GM21360 (cell line): ENCODE data around the gene VEGFB.

Experiments
- ATAC-seq: cut with Tn5 transposase; IDR thresholded peaks from one replicate; pipeline ENCODE4 v1.9.1; 2021; ENCODE audit warnings: mild to moderate bottlenecking, moderate library complexity; ENCODE audit not compliant: unreplicated experiment

Gene VEGFB

DNA sequence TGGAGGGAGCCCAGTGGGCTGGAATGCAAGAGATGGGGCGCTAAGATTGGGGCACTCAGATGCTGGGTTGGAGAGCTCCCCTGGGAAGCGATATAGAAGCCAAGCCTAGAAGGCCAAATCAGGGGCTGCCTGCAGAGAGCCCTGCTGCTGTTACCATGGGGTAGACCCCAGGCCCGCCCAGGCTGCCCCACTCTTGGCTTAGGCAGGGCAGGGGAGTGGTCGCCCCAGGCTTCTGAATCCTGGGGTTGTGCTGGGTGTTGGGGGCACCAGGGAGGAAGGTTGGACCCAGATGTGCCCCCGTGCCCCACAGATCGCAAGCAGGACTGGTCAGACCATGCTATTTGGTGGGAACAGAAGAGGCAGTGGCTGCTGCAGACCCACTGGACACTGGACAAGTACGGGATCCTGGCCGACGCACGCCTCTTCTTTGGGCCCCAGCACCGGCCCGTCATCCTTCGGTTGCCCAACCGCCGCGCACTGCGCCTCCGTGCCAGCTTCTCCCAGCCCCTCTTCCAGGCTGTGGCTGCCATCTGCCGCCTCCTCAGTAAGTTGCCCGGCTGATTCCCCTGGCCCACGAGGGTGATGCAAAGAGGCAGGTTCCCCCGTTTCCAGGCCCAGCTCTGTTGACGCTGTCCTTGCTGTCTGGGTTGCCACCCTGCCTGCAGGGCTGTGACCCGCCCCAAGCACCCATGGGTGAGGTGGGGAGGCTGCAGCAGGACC, 23.9 kb upstream of the VEGFB start:
- no peak for ATAC-seq

DNA sequence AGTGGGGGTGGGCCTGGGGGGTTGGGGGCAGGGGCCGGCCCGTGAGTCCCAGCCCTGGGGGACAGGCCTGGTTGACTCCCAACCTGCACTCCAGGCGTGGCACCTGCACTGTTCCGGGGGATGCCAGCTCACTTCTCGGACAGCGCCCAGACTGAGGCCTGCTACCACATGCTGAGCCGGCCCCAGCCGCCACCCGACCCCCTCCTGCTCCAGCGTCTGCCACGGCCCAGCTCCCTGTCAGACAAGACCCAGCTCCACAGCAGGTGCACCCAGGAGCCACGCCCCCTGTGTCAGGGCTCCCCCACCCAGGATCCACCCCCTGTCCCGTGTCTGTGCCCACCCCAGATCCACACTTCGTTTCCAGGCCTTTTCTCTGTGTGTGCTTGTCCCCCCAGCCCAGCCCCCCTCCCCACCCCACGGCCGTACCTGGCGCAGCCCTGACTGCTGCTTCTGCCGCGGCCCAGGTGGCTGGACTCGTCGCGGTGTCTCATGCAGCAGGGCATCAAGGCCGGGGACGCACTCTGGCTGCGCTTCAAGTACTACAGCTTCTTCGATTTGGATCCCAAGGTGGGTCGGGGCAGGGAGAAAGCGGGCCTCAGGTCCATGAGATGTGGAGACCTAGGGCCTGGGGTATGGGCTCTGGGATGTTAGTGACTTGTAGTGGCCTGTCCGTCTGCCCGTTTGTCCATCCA, 23.1 kb upstream of the VEGFB start:
- ATAC-seq, result no peak

DNA sequence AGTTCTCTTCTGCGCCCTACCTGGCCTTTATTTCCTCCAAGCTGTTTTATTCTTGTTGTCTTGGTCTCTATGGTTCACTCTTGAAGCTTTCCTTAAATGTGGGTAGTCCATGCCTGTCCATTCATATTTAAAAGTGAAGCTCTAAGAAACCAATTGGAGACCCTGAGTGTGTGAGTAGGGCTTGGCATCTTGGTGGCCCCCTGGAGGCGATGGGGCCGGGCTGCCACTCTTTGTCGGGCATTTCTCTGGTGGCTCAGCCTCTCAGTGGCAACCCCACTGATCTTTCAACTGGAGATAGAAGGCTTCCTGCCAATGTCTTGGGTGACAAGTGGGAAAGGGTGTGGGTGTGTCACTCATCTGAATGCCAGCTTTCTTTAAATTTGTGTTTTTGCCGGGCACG, 17.5 kb upstream of the VEGFB start:
- no peak for ATAC-seq

DNA sequence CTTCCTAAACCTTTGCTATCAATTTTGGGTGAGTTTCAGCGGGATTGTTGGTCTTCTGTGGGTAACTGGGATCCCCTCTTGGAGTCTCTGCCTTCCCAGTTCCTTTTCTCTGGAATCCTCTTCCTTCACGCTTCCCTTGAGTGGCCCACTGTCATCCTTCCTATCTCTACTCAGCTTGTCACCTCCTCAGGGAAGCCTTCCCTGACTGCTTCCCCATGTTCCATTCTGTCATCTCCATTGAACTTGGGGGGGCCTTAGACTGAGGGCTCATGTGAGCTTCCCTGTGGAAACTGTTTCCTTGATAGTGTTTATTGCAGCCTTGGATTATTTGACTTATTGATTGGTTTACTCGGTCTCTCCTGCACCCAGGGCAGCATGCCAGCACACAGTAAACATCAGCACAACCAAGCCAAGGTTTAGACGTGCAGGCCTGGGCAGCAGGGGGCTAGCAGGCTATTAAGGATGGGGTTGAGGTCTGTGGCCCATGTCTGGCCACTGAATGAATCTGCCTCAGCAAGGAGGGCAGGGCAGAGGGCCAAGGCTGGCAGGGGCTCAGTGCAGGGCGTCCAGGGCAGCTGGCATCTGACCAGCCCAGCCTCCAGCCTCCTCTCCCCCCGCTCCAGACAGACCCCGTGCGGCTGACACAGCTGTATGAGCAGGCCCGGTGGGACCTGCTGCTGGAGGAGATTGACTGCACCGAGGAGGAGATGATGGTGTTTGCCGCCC, 15.6 kb upstream of the VEGFB start:
- no peak for ATAC-seq

DNA sequence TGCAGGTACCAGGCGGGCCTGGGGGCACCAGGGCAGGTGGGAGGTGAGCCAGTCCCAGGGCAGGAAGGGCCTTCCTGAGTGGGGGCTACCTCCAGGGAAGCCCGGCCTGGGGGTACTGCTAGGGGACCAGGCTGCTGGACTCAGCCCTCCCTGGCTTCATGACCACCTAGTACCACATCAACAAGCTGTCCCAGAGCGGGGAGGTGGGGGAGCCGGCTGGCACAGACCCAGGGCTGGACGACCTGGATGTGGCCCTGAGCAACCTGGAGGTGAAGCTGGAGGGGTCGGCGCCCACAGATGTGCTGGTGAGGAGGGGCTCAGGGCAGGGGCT, 15.1 kb upstream of the VEGFB start:
- no peak for ATAC-seq

DNA sequence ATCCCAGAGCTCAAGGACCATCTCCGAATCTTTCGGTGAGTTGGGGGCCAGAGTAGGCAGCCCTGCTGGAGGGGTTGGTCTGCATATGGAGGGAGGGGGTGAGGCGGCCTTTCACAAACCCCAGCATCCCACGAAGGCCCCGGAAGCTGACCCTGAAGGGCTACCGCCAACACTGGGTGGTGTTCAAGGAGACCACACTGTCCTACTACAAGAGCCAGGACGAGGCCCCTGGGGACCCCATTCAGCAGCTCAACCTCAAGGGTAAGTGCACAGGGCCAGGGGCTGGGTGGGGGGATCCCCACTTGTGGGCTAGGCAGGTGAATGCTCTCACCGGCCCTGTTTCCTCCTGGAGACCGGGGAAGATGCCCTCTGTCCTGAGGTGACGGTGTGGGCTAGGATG, 14.6 kb upstream of the VEGFB start:
- ATAC-seq, result no peak

DNA sequence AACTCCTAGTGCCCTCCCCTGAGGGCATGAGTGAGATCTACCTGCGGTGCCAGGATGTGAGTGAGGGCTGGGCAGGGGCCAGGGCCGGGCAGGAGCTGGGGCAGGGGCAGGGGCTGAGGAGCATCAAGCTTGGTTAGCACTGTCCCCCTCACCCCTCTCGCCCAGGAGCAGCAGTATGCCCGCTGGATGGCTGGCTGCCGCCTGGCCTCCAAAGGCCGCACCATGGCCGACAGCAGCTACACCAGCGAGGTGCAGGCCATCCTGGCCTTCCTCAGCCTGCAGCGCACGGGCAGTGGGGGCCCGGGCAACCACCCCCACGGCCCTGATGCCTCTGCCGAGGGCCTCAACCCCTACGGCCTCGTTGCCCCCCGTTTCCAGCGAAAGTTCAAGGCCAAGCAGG, 14.1 kb upstream of the VEGFB start:
- ATAC-seq, result no peak

DNA sequence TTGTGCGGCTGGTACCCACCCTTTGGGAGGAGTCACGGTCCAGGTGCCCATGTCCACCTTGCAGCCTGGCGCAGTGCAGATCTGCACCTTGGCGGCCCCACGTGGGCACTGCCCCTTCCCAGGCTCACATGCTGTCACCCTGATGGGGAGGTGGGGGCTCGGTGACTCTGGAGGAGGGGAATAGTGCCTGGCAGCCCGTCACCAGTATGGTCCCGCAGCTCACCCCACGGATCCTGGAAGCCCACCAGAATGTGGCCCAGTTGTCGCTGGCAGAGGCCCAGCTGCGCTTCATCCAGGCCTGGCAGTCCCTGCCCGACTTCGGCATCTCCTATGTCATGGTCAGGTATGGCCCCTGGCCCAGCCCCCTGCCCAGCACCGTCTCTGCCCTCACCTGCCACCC, 13.6 kb upstream of the VEGFB start:
- no peak for ATAC-seq

DNA sequence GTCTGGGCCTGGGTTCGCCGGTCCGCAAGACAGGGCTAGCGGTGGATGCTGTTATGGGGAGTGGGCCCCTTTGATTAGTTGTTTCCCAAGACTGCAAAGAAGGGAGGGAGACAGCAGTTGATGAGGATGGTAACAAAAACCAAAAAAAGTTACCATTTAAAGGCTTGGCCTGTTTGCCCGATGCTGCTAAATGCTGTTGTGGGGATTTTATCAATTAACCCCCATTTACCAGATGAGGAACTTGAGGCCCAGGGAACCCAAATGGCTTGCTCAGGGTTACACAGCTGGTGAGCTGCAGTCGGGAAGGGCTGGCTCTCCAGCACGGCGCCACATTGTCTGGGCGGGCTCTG, 11.8 kb upstream of the VEGFB start:
- ATAC-seq, result no peak

DNA sequence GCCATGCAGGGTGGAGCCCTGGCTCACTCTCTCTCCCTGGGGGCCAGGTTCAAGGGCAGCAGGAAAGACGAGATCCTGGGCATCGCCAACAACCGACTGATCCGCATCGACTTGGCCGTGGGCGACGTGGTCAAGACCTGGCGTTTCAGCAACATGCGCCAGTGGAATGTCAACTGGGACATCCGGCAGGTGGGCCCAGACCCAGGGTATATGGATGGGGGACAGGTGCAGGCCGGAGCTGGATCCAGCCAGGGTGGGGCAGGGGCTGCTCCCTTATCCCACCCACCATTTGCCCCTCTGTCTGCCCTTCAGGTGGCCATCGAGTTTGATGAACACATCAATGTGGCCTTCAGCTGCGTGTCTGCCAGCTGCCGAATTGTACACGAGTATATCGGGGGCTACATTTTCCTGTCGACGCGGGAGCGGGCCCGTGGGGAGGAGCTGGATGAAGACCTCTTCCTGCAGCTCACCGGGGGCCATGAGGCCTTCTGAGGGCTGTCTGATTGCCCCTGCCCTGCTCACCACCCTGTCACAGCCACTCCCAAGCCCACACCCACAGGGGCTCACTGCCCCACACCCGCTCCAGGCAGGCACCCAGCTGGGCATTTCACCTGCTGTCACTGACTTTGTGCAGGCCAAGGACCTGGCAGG, 11.3 kb upstream of the VEGFB start:
- ATAC-seq, result no peak

DNA sequence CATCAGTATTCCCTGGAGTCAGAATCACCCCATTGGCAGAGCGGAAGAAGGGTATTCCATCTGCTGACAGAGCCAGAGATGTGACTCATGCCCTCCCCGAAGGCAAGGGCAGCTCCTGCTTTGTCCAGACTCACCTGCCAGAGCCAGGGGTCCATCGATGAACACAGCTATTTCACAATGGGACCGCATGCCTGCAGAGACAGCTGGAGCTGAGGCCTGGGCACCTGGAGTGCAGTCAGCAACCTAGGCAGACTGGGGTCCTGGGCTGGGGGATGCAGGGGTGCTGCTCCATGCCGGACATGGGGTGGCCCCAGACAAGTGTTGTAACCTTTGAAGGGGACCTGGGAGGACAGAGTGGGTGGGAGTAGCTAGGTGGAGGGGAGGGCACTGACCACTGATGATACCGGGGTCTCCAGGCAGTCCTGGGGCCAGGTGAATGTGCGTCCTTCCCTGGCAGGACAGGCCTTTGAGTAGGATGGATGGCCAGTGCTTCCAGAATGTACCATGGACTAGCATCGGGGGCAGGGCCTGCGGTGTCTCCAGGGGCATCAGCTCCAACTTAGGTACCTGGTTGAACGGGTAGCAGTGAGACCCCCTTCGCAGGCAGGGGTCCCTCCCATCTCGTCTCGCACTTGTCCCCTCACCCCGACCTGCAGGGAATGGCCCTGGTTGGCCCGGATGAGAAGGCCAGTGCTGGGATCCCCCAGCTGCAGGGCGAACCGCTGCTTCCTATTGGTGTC, 10.1 kb upstream of the VEGFB start:
- no peak for ATAC-seq

DNA sequence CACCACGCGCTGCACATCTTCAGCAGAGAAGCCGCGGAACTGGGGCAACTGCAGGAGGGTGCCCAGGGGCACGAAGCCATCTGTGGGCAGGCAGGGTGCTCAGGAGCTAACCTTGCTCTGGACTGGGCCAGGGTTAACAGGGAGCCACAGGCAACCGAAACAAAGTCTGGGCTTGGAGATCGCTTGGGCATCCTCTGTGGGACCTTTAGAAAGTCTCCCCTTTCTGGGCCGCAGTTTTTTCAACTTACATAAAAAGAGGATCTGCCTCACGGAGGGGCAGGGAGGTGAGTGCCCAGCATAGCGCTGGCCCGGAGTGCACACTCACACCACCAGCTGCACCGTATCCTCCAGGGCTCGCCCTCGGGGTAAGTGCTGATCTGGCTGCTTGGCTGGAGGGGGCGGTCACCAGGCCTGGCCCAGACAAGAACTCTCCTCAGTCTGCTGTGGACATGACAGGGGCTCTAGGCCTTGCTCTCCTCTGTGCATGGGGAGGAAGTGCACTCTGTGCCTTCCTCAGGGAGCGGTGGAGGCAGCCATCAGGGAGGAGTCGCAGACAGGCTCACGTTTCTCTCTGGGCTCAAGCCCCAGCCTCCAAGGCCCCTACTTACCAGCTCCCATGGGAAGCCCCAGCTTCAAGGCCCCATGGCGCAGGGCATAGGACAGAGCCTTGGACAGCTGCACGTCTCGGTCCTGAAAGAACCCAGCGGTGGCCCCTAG, 9.3 kb upstream of the VEGFB start:
- no peak for ATAC-seq

DNA sequence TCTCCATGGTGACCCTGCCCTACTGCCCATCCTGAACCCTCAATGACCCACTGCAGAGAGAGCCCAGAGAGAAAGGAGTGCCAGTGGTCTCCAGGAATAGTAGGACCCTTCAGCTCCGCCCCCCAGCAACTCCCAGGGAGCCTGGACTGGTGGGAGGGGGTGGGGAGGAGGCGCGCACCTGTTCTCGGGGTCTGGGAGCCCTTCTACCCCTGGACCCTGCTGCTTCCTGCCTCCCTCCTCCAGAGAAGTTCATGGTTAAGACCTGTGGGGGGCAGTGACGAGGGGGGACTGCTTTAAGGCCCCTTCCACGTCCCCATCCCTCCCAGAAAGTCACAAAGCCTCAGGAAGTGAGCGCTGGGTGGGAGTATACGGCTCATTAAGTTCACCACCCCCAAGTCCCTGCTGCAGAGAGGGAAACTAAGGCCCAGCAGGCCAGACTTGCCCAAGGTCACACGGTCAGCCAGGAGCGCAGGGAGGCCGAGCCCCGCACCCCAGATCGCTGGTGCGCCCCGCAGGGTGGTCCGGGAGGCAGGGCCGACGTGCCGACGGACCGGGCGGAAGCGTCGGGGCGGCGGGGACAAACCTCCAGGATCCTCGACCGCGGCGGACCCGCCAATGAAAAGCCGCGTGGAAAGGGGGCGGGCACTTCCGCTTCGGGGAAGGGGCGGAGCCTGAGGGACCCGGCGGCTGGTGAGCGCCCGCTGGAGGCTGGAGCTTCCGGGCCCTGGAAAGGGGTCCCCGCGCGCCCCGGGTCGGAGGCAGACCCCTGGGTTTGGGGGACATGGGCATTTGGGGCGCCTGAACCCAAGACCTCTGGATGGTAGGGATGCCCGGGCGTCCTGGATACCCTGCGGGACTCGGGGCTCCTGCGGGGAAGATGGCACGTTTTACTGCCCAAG, 8.5 kb upstream of the VEGFB start, which contains the start of the genes NUDT22 and TRPT1:
Gene NUDT22, plus strand, starts transcription at position 667 of the 899 bp plus-strand sequence. CDS start 379 bp downstream, outside the sequence.
Gene TRPT1, minus strand, starts transcription at position 579 of the 899 bp plus-strand sequence. Its CDS starts 326 bp downstream, at position 253.
- ATAC-seq, result no peak

DNA sequence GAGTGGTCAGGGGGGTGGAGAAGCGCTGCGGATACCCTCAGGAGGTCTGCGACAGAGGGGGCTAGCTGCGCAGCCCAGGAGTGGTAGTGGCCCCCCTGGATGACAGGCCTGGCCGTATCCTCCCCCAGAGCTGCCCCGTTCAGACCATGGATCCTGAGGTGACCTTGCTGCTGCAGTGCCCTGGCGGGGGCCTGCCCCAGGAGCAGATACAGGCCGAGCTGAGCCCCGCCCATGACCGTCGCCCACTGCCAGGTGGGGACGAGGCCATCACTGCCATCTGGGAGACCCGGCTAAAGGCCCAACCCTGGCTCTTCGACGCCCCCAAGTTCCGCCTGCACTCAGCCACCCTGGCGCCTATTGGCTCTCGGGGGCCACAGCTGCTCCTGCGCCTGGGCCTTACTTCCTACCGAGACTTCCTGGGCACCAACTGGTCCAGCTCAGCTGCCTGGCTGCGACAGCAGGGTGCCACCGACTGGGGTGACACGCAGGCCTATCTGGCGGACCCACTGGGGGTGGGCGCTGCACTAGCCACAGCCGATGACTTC, 7.8 kb upstream of the VEGFB start:
- no peak for ATAC-seq

DNA sequence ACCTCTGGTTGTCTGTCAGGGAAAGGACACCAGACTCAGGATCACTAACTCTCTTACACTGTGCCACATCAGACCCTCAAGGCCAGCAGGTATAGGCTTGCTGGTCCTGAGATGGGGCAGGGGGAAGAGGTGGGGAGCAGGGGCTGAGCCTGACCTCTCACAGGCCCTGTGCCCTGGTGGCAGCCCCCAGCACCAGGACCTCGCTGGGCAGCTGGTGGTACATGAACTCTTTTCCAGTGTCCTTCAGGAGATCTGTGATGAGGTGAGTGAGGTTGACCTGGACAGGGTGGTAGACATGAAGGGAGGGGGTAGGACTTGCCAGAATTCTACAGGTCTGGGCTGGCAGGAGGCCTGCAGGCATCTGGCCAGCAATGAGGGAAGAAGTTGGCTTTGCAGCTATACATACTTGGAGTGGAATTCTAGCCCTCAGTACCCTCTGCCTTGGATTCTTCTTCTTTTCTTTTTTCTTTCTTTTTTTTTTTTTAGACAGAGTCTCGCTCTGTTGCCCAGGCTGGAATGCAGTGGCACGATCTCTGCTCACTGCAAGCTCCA, 6.9 kb upstream of the VEGFB start:
- no peak for ATAC-seq

DNA sequence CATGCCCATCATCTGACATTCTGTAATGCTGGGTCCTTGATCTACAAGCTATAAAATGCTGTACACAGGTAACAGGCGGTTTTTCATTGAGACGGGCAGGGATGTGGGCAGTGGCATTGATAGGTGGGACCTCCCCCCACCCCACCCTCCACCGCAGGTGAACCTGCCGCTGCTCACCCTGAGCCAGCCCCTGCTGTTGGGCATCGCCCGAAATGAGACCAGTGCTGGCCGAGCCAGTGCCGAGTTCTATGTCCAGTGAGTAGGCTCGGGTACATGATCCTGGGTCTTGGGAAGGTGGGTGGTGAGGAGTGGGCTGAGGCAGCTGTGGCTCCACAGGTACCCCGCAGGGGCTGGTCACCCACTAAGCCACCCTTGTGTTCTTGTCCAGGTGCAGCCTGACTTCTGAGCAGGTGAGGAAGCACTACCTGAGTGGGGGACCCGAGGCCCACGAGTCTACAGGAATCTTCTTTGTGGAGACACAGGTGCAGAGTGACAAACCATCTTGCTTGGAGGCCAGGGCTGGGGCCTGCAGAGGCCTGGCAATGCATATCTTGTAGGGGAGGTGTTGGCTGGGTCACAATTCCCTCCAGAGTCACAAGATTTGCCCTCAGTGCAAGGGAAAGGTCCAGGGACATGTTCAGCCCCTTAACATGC, 5.2 kb upstream of the VEGFB start:
- no peak for ATAC-seq

DNA sequence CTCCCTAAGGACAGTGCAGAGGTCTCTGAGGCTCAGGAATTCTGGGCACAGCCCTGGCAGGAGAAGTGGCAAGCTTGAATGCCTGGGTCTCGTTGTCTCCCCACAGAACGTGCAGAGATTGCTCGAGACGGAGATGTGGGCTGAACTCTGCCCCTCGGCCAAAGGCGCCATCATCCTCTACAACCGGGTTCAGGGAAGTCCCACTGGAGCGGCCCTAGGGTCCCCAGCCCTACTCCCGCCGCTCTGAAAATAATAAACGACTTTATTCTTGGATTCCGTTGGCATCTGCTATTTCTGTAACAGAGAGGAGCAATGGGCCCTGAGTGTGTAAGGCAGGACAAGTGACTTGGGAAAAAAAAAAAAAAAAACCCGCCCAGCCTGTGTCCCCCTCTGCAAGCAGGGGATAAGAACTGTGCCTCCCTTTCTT, 4.6 kb upstream of the VEGFB start:
- ATAC-seq, result no peak
